Measurements from ENCODE around the gene CSHL1. TPM values are rescaled to one million over a fixed set of nuclear protein-coding genes. Genes with fewer than 3 reads are reported as not detected.

The CSHL1 gene
- not detected in 2 replicates for total RNA-seq

GRCh38 chr17:63911041-63911635, at the start of gene CSHL1:
Gene CSHL1, minus strand, starts transcription at chr17:63911258. Its CDS starts 62 bp downstream, at chr17:63911196.

GRCh38 chr17:63931981-63932561, 21.0 kb upstream of the CSHL1 start, which contains the start of gene CD79B:
Gene CD79B, minus strand, starts transcription at chr17:63932331. Its CDS starts 70 bp downstream, at chr17:63932261.

GRCh38 chr17:63918789-63919305, 7.8 kb upstream of the CSHL1 start, which contains the start of gene GH1:
Gene GH1, minus strand, starts transcription at chr17:63918839. Its CDS starts 63 bp downstream, at chr17:63918776.

GRCh38 chr17:63896524-63897354, 14.3 kb downstream of the CSHL1 start, which contains the start of gene CSH1:
Gene CSH1, minus strand, starts transcription at chr17:63896574. Its CDS starts 63 bp downstream, at chr17:63896511.

GRCh38 chr17:63881935-63882601, 29.0 kb downstream of the CSHL1 start, which contains the start of gene GH2:
Gene GH2, minus strand, starts transcription at chr17:63881944. Its CDS starts 143 bp downstream, at chr17:63881801.

GRCh38 chr17:63873577-63873976, 37.5 kb downstream of the CSHL1 start, which contains the start of gene CSH2:
Gene CSH2, minus strand, starts transcription at chr17:63873677. Its CDS starts 63 bp downstream, at chr17:63873614.

Other genes starting within 250 kb of the CSHL1 start
- 30.8 and 53.5 TPM in 2 replicates for gene LIMD2, start 211.1 kb downstream of the CSHL1 start, total RNA-seq
- 21.0 and 23.1 TPM in 2 replicates for gene STRADA, start 169.5 kb downstream of the CSHL1 start, total RNA-seq
- 33.8 and 35.8 TPM in 2 replicates for gene CCDC47, start 137.7 kb downstream of the CSHL1 start, total RNA-seq
- 33.0 and 35.4 TPM in 2 replicates for gene DDX42, start 137.1 kb downstream of the CSHL1 start, total RNA-seq
- gene PSMC5, start 83.8 kb downstream of the CSHL1 start, total RNA-seq: 80.3 and 89.9 TPM in 2 replicates
- gene FTSJ3, start 83.6 kb downstream of the CSHL1 start, total RNA-seq: 44.4 and 57.3 TPM in 2 replicates
- 72.2 and 84.7 TPM in 2 replicates for gene SMARCD2, start 68.6 kb downstream of the CSHL1 start, total RNA-seq
- not detected in 2 replicates for gene CSH2, start 37.6 kb downstream of the CSHL1 start, total RNA-seq
- gene GH2, start 29.3 kb downstream of the CSHL1 start, total RNA-seq: not detected in 2 replicates
- not detected in 2 replicates for gene CSH1, start 14.7 kb downstream of the CSHL1 start, total RNA-seq
- not detected in 2 replicates for gene GH1, start 7.6 kb upstream of the CSHL1 start, total RNA-seq
- gene CD79B, start 21.1 kb upstream of the CSHL1 start, total RNA-seq: 2.9 and 4.5 TPM in 2 replicates
- 0.34 TPM in 1 of 2 replicates, not detected in the other for gene SCN4A, start 61.7 kb upstream of the CSHL1 start, total RNA-seq
- gene PRR29, start 87.1 kb upstream of the CSHL1 start, total RNA-seq: 0.27 TPM in 1 of 2 replicates, not detected in the other
- gene ICAM2, start 109.4 kb upstream of the CSHL1 start, total RNA-seq: 1,396 and 1,507 TPM in 2 replicates
- 8.7 and 9.8 TPM in 2 replicates for gene ERN1, start 218.9 kb upstream of the CSHL1 start, total RNA-seq